BLaER1 treated with 17β-estradiol and CSF1 and Interleukin-3, amounts not matched to agents 10 nM and 100 nM (cell line): ENCODE results near the gene SDHB.

Experiments
- H3K27ac ChIP-seq, 11 experiments: shearing (Covaris generic); formaldehyde crosslinking; 2 replicates each; pipeline ENCODE4 v1.8.1; 2022
- H3K27me3 ChIP-seq, 11 experiments: shearing (Covaris generic); formaldehyde crosslinking; 2 replicates each; pipeline ENCODE4 v1.8.1; 2022
- H3K36me3 ChIP-seq, 11 experiments: shearing (Covaris generic); formaldehyde crosslinking; 2 replicates each; pipeline ENCODE4 v1.8.1; 2022
- H3K4me1 ChIP-seq, 10 experiments: shearing (Covaris generic); formaldehyde crosslinking; 2 replicates each; pipeline ENCODE4 v1.8.1; 2022
- H3K4me2 ChIP-seq, 11 experiments: shearing (Covaris generic); formaldehyde crosslinking; 2 replicates each; pipeline ENCODE4 v1.8.1; 2022
- H3K4me3 ChIP-seq, 10 experiments: shearing (Covaris generic); formaldehyde crosslinking; 2 replicates each; pipeline ENCODE4 v1.8.1; 2022
- H3K9ac ChIP-seq, 11 experiments: shearing (Covaris generic); formaldehyde crosslinking; 2 replicates each; pipeline ENCODE4 v1.8.1; 2022
- H3K9me3 ChIP-seq, 11 experiments: shearing (Covaris generic); formaldehyde crosslinking; replicated peaks in 1 of 11; 2 replicates each; pipeline ENCODE4 v1.8.1; 2022
- H4K20me1 ChIP-seq, 11 experiments: shearing (Covaris generic); formaldehyde crosslinking; 2 replicates each; pipeline ENCODE4 v1.8.1; 2022
- Cebpa-rat ChIP-seq, 11 experiments: shearing (Covaris generic); IDR thresholded peaks; 2 replicates each; pipeline ENCODE4 v1.8.1; 2022

SDHB gene

DNA sequence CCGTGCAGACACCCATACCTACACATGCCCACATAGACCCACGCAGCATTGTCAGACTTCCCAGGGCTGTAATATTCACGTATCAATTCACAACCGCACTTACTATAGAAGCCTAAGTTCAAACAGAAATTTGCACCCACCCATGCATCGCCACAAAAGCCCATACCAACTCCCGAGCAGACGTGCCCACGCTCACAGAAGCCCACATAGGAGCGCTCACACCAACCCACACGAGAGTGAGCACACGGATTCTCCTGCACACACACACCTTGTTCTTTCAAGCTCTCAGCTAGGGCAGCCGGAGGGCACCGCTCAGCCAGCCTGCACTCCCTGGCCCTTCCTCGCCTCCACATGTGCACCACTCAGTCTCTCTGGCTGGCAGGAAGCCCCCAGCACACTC lies 78.0 kb downstream of the SDHB start:
- peaks cover 6 to 25% (median 7%) of the 10 kb centered on the region in 11 experiments; a peak in 19 of 22 replicates for H3K27me3 ChIP-seq
- H3K9me3 ChIP-seq: no peaks in the 10 kb centered on the region
- no peak overlapping the region for H3K4me2 ChIP-seq
- H3K9ac ChIP-seq: peak overlapping the region in 2 of 11 experiments; percentile 3 to 22; a peak in 1 of 22 replicates
- peaks cover 0 to 58% (median 10%) of the 10 kb centered on the region in 11 experiments; a peak in 6 of 22 replicates for H4K20me1 ChIP-seq
- H3K27ac ChIP-seq: no peak overlapping the region
- TF ChIP-seq Cebpa-rat (IDR thresholded peaks at IDR 0.05): no peak
- peaks cover 14 to 34% (median 27%) of the 10 kb centered on the region in 10 experiments for H3K4me1 ChIP-seq
- no peak overlapping the region for H3K4me3 ChIP-seq
- no peaks in the 10 kb centered on the region for H3K36me3 ChIP-seq

DNA sequence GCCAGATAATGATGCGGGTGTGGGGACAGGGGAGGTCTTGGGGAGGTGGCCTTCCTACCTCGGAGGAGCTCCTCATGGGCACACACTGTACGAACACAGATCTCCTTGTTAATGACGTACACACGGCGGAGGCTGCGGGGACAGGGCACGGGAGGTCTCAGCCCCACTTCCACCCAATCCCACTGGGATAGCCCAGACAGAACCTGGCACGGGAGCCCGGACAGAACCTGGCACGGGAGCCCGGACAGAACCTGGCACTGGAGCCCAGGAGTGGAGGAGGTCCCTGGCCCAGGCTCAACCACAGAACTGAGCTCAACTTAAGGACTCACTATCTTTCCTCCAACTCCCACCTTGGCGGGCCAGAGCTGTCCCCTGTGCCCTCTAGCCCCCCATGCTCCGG lies 78.6 kb downstream of the SDHB start:
- peaks cover 14 to 34% (median 23%) of the 10 kb centered on the region in 10 experiments for H3K4me1 ChIP-seq
- H3K4me3 ChIP-seq: no peak overlapping the region
- H3K27ac ChIP-seq: no peak overlapping the region
- H3K9me3 ChIP-seq: no peaks in the 10 kb centered on the region
- TF ChIP-seq Cebpa-rat (IDR thresholded peaks at IDR 0.05): no peak
- peaks cover under 1 to 19% (median 1%) of the 10 kb centered on the region in 11 experiments; a peak in 18 of 22 replicates for H3K27me3 ChIP-seq
- no peak overlapping the region for H3K9ac ChIP-seq
- H4K20me1 ChIP-seq: peaks cover 0 to 62% (median 10%) of the 10 kb centered on the region in 11 experiments; a peak in 5 of 22 replicates
- H3K4me2 ChIP-seq: no peak overlapping the region
- H3K36me3 ChIP-seq: no peaks in the 10 kb centered on the region

DNA sequence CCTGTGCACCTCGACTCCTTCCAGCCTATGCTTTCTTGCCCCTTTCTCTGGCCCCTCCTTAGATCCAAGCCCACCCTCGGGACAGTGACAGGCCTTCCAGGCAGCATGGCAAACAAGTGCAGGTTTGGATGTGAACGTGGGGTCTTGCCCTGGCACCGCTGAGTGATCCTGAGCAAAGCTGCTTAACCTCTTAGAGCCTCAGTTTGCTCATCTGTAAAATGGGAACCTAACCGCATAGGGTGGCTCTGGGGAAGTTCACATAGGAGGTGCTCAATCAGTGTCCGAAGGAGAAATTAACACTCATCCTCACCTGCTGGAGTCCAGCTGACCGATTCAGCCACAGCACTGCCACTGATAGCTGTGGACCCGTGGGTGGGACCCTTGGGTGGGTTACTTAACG lies 80.6 kb downstream of the SDHB start:
- Histone ChIP-seq H3K27ac (no peak overlapping the region), H3K27me3 (no peaks in the 10 kb centered on the region; a peak in 1 of 22 replicates), H3K4me1 (peaks cover 0 to 22% (median 5%) of the 10 kb centered on the region in 10 experiments; a peak in 14 of 20 replicates), H3K4me3 (no peak overlapping the region), H3K4me2 (no peak overlapping the region), H3K36me3 (peaks cover 0 to 4% (median 0%) of the 10 kb centered on the region in 11 experiments; a peak in 8 of 22 replicates), H3K9me3 (no peaks in the 10 kb centered on the region), H3K9ac (no peak overlapping the region), H4K20me1 (peaks cover 0 to 65% (median 4%) of the 10 kb centered on the region in 11 experiments; a peak in 6 of 22 replicates)
- no peak for TF ChIP-seq Cebpa-rat (IDR thresholded peaks at IDR 0.05)

DNA sequence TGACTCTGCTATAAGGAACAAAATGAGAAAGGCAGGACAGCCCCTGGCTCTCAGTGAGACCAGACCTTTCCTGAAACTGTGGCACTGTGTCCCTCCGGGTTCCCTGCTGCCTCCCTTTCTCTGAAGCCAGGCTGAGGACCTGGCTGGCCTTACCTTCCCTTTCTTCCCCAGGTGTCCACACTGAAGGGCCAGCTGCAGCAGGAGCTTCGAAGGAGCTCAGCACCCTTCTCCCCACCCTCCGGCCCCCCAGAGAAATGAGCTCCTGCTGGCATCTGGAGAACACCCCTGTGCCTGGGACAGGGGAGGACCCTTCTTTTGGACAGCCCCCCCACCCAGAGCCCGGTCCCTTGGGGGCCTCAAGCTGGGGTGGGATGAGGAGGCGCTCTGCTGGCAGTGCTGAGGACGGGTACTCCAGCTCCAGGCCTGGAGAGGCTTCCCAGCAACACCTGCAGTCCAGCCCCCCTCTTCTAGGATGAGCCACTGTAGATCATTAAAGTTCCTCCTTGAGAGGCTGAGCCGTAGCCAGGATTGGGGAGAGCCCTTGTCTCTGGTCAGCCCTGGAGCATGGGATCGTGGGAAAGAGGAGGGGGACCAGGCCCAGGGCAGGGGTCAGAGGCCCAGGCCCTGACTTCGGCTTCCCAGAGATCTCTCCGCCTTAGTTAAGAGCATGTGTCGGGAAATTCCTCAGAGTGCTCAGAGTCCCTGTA lies 81.5 kb downstream of the SDHB start:
- peaks cover 0 to 61% (median 0%) of the 10 kb centered on the region in 11 experiments; a peak in 5 of 22 replicates for H4K20me1 ChIP-seq
- H3K4me3 ChIP-seq: no peak overlapping the region
- H3K4me2 ChIP-seq: no peak overlapping the region
- H3K9me3 ChIP-seq: no peaks in the 10 kb centered on the region
- no peak overlapping the region for H3K9ac ChIP-seq
- H3K27ac ChIP-seq: no peak overlapping the region
- no peak for TF ChIP-seq Cebpa-rat (IDR thresholded peaks at IDR 0.05)
- H3K36me3 ChIP-seq: peaks cover 0 to 9% (median 0%) of the 10 kb centered on the region in 11 experiments; a peak in 8 of 22 replicates
- H3K4me1 ChIP-seq: peaks cover 0 to 14% (median 0%) of the 10 kb centered on the region in 10 experiments; a peak in 3 of 20 replicates
- no peaks in the 10 kb centered on the region for H3K27me3 ChIP-seq

DNA sequence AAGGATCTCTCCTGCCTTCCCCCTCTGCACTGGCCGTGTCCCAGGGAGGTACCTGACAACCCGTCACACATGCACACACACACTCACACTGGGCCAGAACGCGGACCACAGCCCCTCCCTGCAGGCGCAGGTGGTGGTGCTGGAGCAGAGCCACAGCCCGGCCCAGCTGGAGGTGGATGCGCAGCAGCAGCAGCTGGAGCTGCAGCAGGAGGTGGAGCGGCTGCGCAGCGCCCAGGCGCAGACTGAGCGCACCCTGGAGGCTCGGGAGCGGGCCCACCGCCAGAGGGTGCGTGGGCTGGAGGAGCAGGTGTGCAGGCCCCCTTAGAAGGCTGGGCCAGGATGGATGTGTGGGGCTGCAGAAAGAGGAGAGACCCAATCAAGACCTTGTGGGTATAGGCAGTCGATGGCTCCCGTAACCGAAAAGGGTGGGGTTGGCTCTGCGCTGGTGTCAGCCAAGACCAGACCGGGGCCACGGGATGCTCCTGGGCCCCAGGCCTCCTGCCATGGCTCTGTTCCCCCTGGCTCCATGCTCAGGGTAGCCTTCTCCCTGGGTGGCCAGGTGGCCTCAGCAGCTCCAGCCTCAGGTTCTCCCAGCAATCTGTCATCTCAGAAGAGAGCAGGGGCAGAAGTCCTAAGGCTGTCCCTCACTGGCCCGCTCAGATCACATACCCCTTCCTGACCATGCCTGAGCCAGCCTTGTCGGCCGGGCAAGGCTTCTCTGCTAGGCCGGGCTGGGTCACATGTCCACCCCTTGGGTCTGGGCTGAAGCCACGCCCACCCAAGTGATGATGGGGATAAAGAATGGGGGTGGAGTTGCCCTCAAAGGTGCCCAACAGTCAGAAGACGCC lies 82.3 kb downstream of the SDHB start:
- H3K4me1 ChIP-seq: peaks cover 0 to 13% (median 0%) of the 10 kb centered on the region in 10 experiments; a peak in 3 of 20 replicates
- no peak overlapping the region for H3K4me2 ChIP-seq
- H3K9ac ChIP-seq: no peak overlapping the region
- no peak overlapping the region for H3K27ac ChIP-seq
- no peaks in the 10 kb centered on the region for H3K27me3 ChIP-seq
- peaks cover 0 to 59% (median 0%) of the 10 kb centered on the region in 11 experiments; a peak in 4 of 22 replicates for H4K20me1 ChIP-seq
- H3K36me3 ChIP-seq: peaks cover 0 to 11% (median 0%) of the 10 kb centered on the region in 11 experiments; a peak in 8 of 22 replicates
- no peak for TF ChIP-seq Cebpa-rat (IDR thresholded peaks at IDR 0.05)
- no peaks in the 10 kb centered on the region for H3K9me3 ChIP-seq
- H3K4me3 ChIP-seq: no peak overlapping the region

DNA sequence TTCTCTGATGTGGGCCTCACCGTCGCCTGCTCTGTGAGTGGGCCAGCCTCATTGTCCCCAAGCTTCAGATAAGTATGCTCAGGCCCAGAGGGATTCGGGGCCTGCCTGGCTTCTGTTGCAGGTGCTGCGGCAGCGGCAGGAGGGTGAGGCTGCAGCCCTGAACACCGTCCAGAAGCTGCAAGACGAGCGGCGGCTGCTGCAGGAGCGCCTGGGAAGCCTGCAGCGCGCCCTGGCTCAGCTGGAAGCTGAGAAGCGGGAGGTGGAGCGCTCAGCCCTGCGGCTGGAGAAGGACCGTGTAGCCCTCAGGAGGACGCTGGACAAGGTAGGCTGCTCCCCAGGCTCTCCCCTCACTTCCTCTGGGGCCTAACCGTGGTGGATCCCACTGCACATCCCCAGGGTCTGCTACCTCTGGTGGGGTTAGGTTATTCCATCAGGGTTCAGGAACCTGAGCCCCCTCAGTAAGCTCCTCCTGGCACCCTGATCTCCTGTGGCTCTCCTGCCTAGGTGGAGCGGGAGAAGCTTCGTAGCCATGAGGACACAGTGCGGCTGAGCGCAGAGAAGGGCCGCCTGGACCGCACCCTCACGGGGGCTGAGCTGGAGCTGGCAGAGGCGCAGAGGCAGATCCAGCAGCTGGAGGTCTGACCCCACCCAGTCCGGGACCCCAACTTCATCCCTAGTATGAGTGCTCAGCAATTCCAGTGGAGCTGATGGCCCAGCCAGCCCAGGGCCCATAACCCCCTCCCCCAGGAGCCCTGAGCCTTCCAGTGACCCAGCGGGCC lies 83.5 kb downstream of the SDHB start:
- TF ChIP-seq Cebpa-rat (IDR thresholded peaks at IDR 0.05): no peak
- Histone ChIP-seq H3K9ac (0 out of 22 replicates have a peak overlapping the region, but pooled peaks of 1 of the 11 experiments have one; percentile 7), H3K27ac (no peak overlapping the region), H3K27me3 (no peaks in the 10 kb centered on the region), H3K36me3 (peaks cover 0 to 22% (median 9%) of the 10 kb centered on the region in 11 experiments; a peak in 11 of 22 replicates), H3K4me3 (no peak overlapping the region), H4K20me1 (peaks cover 0 to 46% (median 0%) of the 10 kb centered on the region in 11 experiments; a peak in 4 of 22 replicates), H3K9me3 (no peaks in the 10 kb centered on the region), H3K4me2 (peak overlapping the region in 1 of 11 experiments; percentile 20; a peak in 1 of 22 replicates), H3K4me1 (peaks cover 0 to 13% (median 0%) of the 10 kb centered on the region in 10 experiments; a peak in 3 of 20 replicates)

DNA sequence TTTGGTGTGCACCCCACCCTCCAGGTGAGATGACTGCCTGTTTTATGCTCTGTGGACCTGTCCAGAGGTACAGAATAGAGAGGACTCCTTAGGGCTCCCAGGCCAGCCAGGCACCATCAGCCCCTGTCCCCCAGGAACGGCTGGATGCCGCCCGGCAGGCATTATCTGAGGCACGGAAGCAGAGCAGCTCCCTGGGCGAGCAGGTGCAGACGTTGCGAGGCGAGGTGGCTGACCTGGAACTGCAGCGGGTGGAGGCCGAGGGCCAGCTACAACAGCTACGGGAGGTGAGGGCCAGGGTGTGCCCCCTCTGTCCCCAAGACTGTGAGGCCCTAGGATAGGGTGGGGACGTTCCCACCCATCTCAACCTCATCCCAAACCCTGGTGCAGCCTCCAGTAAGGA lies 84.2 kb downstream of the SDHB start:
- Histone ChIP-seq H3K9ac (no peak overlapping the region), H3K4me3 (no peak overlapping the region), H3K36me3 (peaks cover 0 to 25% (median 9%) of the 10 kb centered on the region in 11 experiments; a peak in 11 of 22 replicates), H3K4me1 (peaks cover 0 to 13% (median 0%) of the 10 kb centered on the region in 10 experiments; a peak in 3 of 20 replicates), H3K27ac (no peak overlapping the region), H3K27me3 (no peaks in the 10 kb centered on the region), H3K9me3 (no peaks in the 10 kb centered on the region), H4K20me1 (peaks cover 0 to 42% (median 0%) of the 10 kb centered on the region in 11 experiments; a peak in 4 of 22 replicates), H3K4me2 (peak overlapping the region in 1 of 11 experiments; percentile 20; a peak in 1 of 22 replicates)
- no peak for TF ChIP-seq Cebpa-rat (IDR thresholded peaks at IDR 0.05)

DNA sequence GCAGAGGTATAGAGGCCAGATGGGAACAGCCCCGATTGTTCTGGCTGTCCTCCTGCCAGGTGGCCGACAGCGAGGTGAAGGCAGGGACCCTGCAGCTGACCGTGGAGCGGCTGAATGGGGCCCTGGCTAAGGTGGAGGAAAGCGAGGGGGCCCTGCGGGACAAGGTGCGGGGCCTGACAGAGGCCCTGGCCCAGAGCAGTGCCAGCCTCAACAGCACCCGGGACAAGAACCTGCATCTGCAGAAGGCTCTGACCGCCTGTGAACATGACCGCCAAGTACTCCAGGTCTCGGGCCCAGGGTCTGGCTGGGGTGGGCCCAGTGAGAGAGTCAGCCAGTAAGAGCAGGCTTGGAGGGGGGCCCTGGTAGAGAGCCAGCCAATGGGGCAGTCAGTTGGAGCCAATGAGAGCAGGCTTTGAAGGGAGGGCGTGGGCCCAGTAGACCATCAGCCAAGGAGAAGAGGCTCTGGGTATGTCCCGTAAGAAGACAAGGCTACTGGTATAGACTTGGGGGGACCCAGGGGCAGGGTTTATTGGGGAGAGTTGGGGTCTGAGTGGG lies 84.7 kb downstream of the SDHB start:
- Histone ChIP-seq H3K27me3 (no peaks in the 10 kb centered on the region), H3K4me1 (peaks cover 0 to 13% (median 0%) of the 10 kb centered on the region in 10 experiments; a peak in 3 of 20 replicates), H3K27ac (no peak overlapping the region), H3K9me3 (no peaks in the 10 kb centered on the region), H3K36me3 (peaks cover 0 to 25% (median 9%) of the 10 kb centered on the region in 11 experiments; a peak in 11 of 22 replicates), H3K9ac (no peak overlapping the region), H4K20me1 (peaks cover 0 to 42% (median 0%) of the 10 kb centered on the region in 11 experiments; a peak in 4 of 22 replicates), H3K4me2 (no peak overlapping the region), H3K4me3 (no peak overlapping the region)
- no peak for TF ChIP-seq Cebpa-rat (IDR thresholded peaks at IDR 0.05)
